ENCODE measurements around the gene TBXAS1. TPM values are rescaled to one million over a fixed set of nuclear protein-coding genes. Genes with fewer than 3 reads are reported as not detected.
A peak's percentile ranks its signal among the peaks of the same experiment; 100 is the strongest.
"Not testable (repeated sequence)": the region's sequence is repeated elsewhere in the genome, so short reads cannot be mapped to it uniquely, and the experiment has no call there.

TBXAS1 gene
- polyA plus RNA-seq, 3 donors = 25.3 to 39.5 (median 36.1) TPM

GRCh38 chr7:139822855-139823254 is 6.2 kb upstream of the TBXAS1 start:
- no peak for DNase-seq

- peak; percentile 71 for DNase-seq
Observed at GRCh38 chr7:139823959-139824521, 5.0 kb upstream of the TBXAS1 start.

- DNase-seq = no peak
Observed at GRCh38 chr7:139825666-139826290, 3.3 kb upstream of the TBXAS1 start.

- no peak for DNase-seq
Observed at GRCh38 chr7:139827042-139827441, 2.0 kb upstream of the TBXAS1 start.

GRCh38 chr7:139828446-139828845 is 618 bp upstream of the TBXAS1 start:
- DNase-seq = no peak

- DNase-seq = no peak
Observed at GRCh38 chr7:139829775-139830117, 682 bp downstream of the TBXAS1 start.

GRCh38 chr7:139830292-139830691 is 1.2 kb downstream of the TBXAS1 start:
- DNase-seq = no peak

- DNase-seq = no peak
Observed at GRCh38 chr7:139830782-139831501, 1.9 kb downstream of the TBXAS1 start.

- not testable (repeated sequence) for DNase-seq
Observed at GRCh38 chr7:139835848-139836247, 6.8 kb downstream of the TBXAS1 start.

GRCh38 chr7:139837291-139837690 is 8.2 kb downstream of the TBXAS1 start:
- not testable (repeated sequence) for DNase-seq

- no peak for DNase-seq
Observed at GRCh38 chr7:139838276-139838675, 9.2 kb downstream of the TBXAS1 start.

- DNase-seq = no peak
Observed at GRCh38 chr7:139838876-139839275, 9.8 kb downstream of the TBXAS1 start.

GRCh38 chr7:139840776-139841175 is 11.7 kb downstream of the TBXAS1 start:
- no peak for DNase-seq

- DNase-seq = peak; percentile 14
Observed at GRCh38 chr7:139842401-139843210, 13.5 kb downstream of the TBXAS1 start.

- not testable (repeated sequence) for DNase-seq
Observed at GRCh38 chr7:139843211-139843537, 14.1 kb downstream of the TBXAS1 start.

- DNase-seq = no peak
Observed at GRCh38 chr7:139844779-139845442, 15.8 kb downstream of the TBXAS1 start.

GRCh38 chr7:139845443-139845805 is 16.4 kb downstream of the TBXAS1 start:
- DNase-seq = no peak

GRCh38 chr7:139846297-139846696 is 17.2 kb downstream of the TBXAS1 start:
- no peak for DNase-seq

- no peak for DNase-seq
Observed at GRCh38 chr7:139848274-139848673, 19.2 kb downstream of the TBXAS1 start.

- no peak for DNase-seq
Observed at GRCh38 chr7:139850906-139851305, 21.8 kb downstream of the TBXAS1 start.

GRCh38 chr7:139851770-139852481 is 22.9 kb downstream of the TBXAS1 start:
- no peak for DNase-seq

- DNase-seq = no peak
Observed at GRCh38 chr7:139852482-139852845, 23.4 kb downstream of the TBXAS1 start.
